H9 (cell line): ENCODE data around the gene FCER1G. TPM values are rescaled to one million over a fixed set of nuclear protein-coding genes. Genes with fewer than 3 reads are reported as not detected.

Experiments
- DNase-seq: peaks from one replicate; pipeline ENCODE4 v3.0.0-alpha.2; 2017
- H2AFZ ChIP-seq: one replicate; pipeline ENCODE4 v1.6.1; 2013; ENCODE audit warnings: mild to moderate bottlenecking, low read length, control low read depth, moderate library complexity
- H2AK5ac ChIP-seq: 2 replicates; pipeline ENCODE4 v1.6.1; 2013; ENCODE audit warnings: low read length, control low read depth, mixed read lengths; ENCODE audit not compliant: insufficient read length
- H2BK120ac ChIP-seq: one replicate; pipeline ENCODE4 v1.6.1; 2013; ENCODE audit warnings: low read depth, mild to moderate bottlenecking, low read length, control low read depth, inconsistent platforms; ENCODE audit not compliant: poor library complexity, severe bottlenecking
- H2BK12ac ChIP-seq: 2 replicates; pipeline ENCODE4 v1.6.1; 2013; ENCODE audit warnings: low read length, control low read depth, mixed read lengths, low read depth; ENCODE audit not compliant: insufficient read length
- H2BK15ac ChIP-seq: 2 replicates; pipeline ENCODE4 v1.6.1; 2013; ENCODE audit warnings: low read depth, low read length, control low read depth
- H2BK20ac ChIP-seq: one replicate; pipeline ENCODE4 v1.6.1; 2013; ENCODE audit warnings: low read depth, mild to moderate bottlenecking, low read length, control low read depth, inconsistent platforms; ENCODE audit not compliant: poor library complexity, severe bottlenecking
- H2BK5ac ChIP-seq: 2 replicates; pipeline ENCODE4 v1.6.1; 2013; ENCODE audit warnings: low read length, control low read depth, mixed read lengths; ENCODE audit not compliant: insufficient read length
- H3K14ac ChIP-seq: 2 replicates; pipeline ENCODE4 v1.6.1; 2013; ENCODE audit warnings: low read length, control low read depth; ENCODE audit not compliant: insufficient read depth
- H3K18ac ChIP-seq: 2 replicates; pipeline ENCODE4 v1.6.1; 2013; ENCODE audit warnings: low read depth, mild to moderate bottlenecking, mixed read lengths, low read length, control low read depth; ENCODE audit not compliant: insufficient read length
- H3K23ac ChIP-seq: 2 replicates; pipeline ENCODE4 v1.6.1; 2013; ENCODE audit warnings: low read length, control low read depth, mixed read lengths, low read depth; ENCODE audit not compliant: insufficient read length
- H3K23me2 ChIP-seq: 2 replicates; pipeline ENCODE4 v1.6.1; 2013; ENCODE audit warnings: low read depth, mild to moderate bottlenecking, mixed read lengths, low read length, control low read depth; ENCODE audit not compliant: insufficient read length, poor library complexity, severe bottlenecking
- H3K27ac ChIP-seq: 2 replicates; pipeline ENCODE4 v1.5.1; 2013; ENCODE audit warnings: low read length, control low read depth, mixed read lengths, low read depth; ENCODE audit not compliant: insufficient read length
- H3K27me3 ChIP-seq: 2 replicates; pipeline ENCODE4 v1.6.1; 2013; ENCODE audit warnings: low read length, control low read depth, inconsistent platforms; ENCODE audit not compliant: insufficient read depth
- H3K4ac ChIP-seq: 2 replicates; pipeline ENCODE4 v1.6.1; 2013; ENCODE audit warnings: low read depth, mild to moderate bottlenecking, control low read depth, inconsistent platforms, low read length, moderate library complexity
- H3K4me1 ChIP-seq: 2 replicates; pipeline ENCODE4 v1.6.1; 2013; ENCODE audit warnings: low read length, control low read depth, inconsistent platforms; ENCODE audit not compliant: insufficient read depth
- H3K4me2 ChIP-seq: 2 replicates; pipeline ENCODE4 v1.6.1; 2013; ENCODE audit warnings: low read length, control low read depth, mixed read lengths; ENCODE audit not compliant: insufficient read length, insufficient read depth
- H3K56ac ChIP-seq: 2 replicates; pipeline ENCODE4 v1.6.1; 2013; ENCODE audit warnings: low read depth, mild to moderate bottlenecking, mixed read lengths, low read length, control low read depth; ENCODE audit not compliant: insufficient read length
- H3K79me1 ChIP-seq: 2 replicates; pipeline ENCODE4 v1.6.1; 2013; ENCODE audit warnings: low read depth, mild to moderate bottlenecking, moderate library complexity, low read length, control low read depth, inconsistent platforms; ENCODE audit not compliant: insufficient read depth, poor library complexity, severe bottlenecking
- H3K79me2 ChIP-seq: 2 replicates; pipeline ENCODE4 v1.6.1; 2013; ENCODE audit warnings: low read length, control low read depth, inconsistent platforms; ENCODE audit not compliant: insufficient read depth
- H3K9ac ChIP-seq: 2 replicates; pipeline ENCODE4 v1.6.1; 2013; ENCODE audit warnings: low read length, control low read depth, mixed read lengths; ENCODE audit not compliant: insufficient read length; ENCODE audit errors: extremely low read depth
- H3K9me3 ChIP-seq: one replicate; pipeline ENCODE4 v1.6.1; 2013; ENCODE audit warnings: low read depth, low read length, inconsistent platforms; ENCODE audit not compliant: control insufficient read depth
- H3T11ph ChIP-seq: one replicate; pipeline ENCODE4 v1.6.1; 2013; ENCODE audit warnings: mild to moderate bottlenecking, low read length, control low read depth, inconsistent platforms
- H4K20me1 ChIP-seq: one replicate; pipeline ENCODE4 v1.6.1; 2013; ENCODE audit not compliant: control insufficient read depth, insufficient read length, insufficient read depth
- H4K5ac ChIP-seq: 2 replicates; pipeline ENCODE4 v1.6.1; 2013; ENCODE audit warnings: low read depth, mild to moderate bottlenecking, mixed read lengths, low read length, control low read depth; ENCODE audit not compliant: insufficient read length
- H4K8ac ChIP-seq: replicated peaks from 2 replicates; pipeline ENCODE4 v1.6.1; 2013; ENCODE audit warnings: low read length, control low read depth, mixed read lengths, low read depth; ENCODE audit not compliant: insufficient read length
- H4K91ac ChIP-seq: 2 replicates; pipeline ENCODE4 v1.6.1; 2013; ENCODE audit warnings: low read depth, mild to moderate bottlenecking, moderate library complexity, mixed read lengths, low read length, control low read depth; ENCODE audit not compliant: insufficient read length
- H3K27ac Mint-ChIP-seq, 3 experiments: 2 replicates in 2 of 3; 3 replicates in 1 of 3; pipeline ENCODE4 v1.8.0; 2020 to 2021; ENCODE audit warnings: mixed read lengths in 3 of 3, mild to moderate bottlenecking in 1 of 3, moderate library complexity in 1 of 3
- H3K27me3 Mint-ChIP-seq: 2 replicates; pipeline ENCODE4 v1.8.0; 2021; ENCODE audit warnings: low read depth, mild to moderate bottlenecking, moderate library complexity, mixed read lengths
- H3K36me3 Mint-ChIP-seq, 3 experiments: 2 replicates in 2 of 3; 3 replicates in 1 of 3; pipeline ENCODE4 v1.8.0; 2020 to 2021; ENCODE audit warnings: low read depth in 3 of 3, mixed read lengths in 3 of 3; ENCODE audit not compliant: insufficient read depth in 1 of 3
- H3K4me1 Mint-ChIP-seq, 2 experiments: 2 replicates each; pipeline ENCODE4 v1.8.0; 2020; ENCODE audit warnings: mixed read lengths in 2 of 2
- H3K4me3 Mint-ChIP-seq, 2 experiments: 2 replicates in 1 of 2; 3 replicates in 1 of 2; pipeline ENCODE4 v1.8.0; 2020 to 2021; ENCODE audit warnings: mild to moderate bottlenecking in 2 of 2, mixed read lengths in 2 of 2, moderate library complexity in 1 of 2
- H3K9me3 Mint-ChIP-seq, 2 experiments: 2 replicates in 1 of 2; 3 replicates in 1 of 2; pipeline ENCODE4 v1.8.0; 2020; ENCODE audit warnings: mild to moderate bottlenecking in 2 of 2, mixed read lengths in 2 of 2, moderate library complexity in 1 of 2
- CTCF ChIP-seq: fragments of 200-600 bp; sonication (generic); conservative IDR thresholded peaks from 3 replicates; pipeline ENCODE4 v1.8.0; 2021; ENCODE audit warnings: antibody characterized with exemption, mild to moderate bottlenecking
- WGBS: extraction: QIAGEN DNeasy Blood & Tissue Kit; methylation state at CpG from one replicate; pipeline ENCODE4 v1.1.7; 2013; ENCODE audit warnings: missing lambda C conversion rate, low lambda C conversion rate, mixed read lengths; ENCODE audit not compliant: insufficient read length; ENCODE audit errors: extremely low coverage; 5-methylcytosine and 5-hydroxymethylcytosine counted together
- total RNA-seq: library from RNA; stranded (reverse); gene quantifications from 2 replicates; pipeline ENCODE4 v1.2.1, GENCODE V29; 2021

The FCER1G gene
- total RNA-seq, 1 experiment from 2014 or later: 0.90 TPM

- Histone ChIP-seq H2BK20ac (no peak overlapping the region), H3K4me2 (peak overlapping the region; percentile 27), H3K14ac (peak overlapping the region; percentile 13; the same call in 1 of the 2 replicates), H3K79me1 (no peaks in the 10 kb centered on the region), H3K23me2 (peaks cover 7% of the 10 kb centered on the region), H3K23ac (no peak overlapping the region), H2BK12ac (no peak overlapping the region), H3K79me2 (no peaks in the 10 kb centered on the region), H4K5ac (no peak overlapping the region), H2BK15ac (no peak overlapping the region), H3K27ac (no peak overlapping the region), H3K56ac (no peak overlapping the region), H2BK120ac (no peak overlapping the region), H4K20me1 (no peaks in the 10 kb centered on the region), H3T11ph (no peak overlapping the region), H3K4ac (no peak overlapping the region), H4K91ac (no peak overlapping the region), H4K8ac (no peak overlapping the region), H3K9ac (no peak overlapping the region), H3K27me3 (no peaks in the 10 kb centered on the region; the same call in 1 of the 2 replicates), H2BK5ac (no peak overlapping the region), H2AFZ (no peak overlapping the region), H3K4me1 (peaks cover 24% of the 10 kb centered on the region), H3K18ac (peak overlapping the region; percentile 3), H3K9me3 (no peaks in the 10 kb centered on the region), H2AK5ac (no peak overlapping the region)
- WGBS: no CpG with 5 or more reads among the region's 20 CpGs
- Mint-ChIP-seq H3K9me3 (no peaks in the 10 kb centered on the region; a peak in 1 of 5 replicates), H3K4me3 (peak overlapping the region; percentile 59 to 65), H3K27ac (peak overlapping the region; percentile 72 to 93 (median 85); a peak in 5 of 7 replicates), H3K4me1 (peaks cover 57 to 64% of the 10 kb centered on the region in 2 experiments), H3K36me3 (peaks cover 0 to 14% (median 6%) of the 10 kb centered on the region in 3 experiments; a peak in 5 of 7 replicates), H3K27me3 (no peaks in the 10 kb centered on the region)
- DNase-seq: peak; percentile 83
- TF ChIP-seq CTCF: 0 out of 3 replicates have a peak, but pooled peaks have one; percentile 32
Measured at GRCh38 chr1:161198194-161198896, 16.8 kb upstream of the FCER1G start.
